ENCODE measurements around the gene RANBP1.

Gene RANBP1

DNA sequence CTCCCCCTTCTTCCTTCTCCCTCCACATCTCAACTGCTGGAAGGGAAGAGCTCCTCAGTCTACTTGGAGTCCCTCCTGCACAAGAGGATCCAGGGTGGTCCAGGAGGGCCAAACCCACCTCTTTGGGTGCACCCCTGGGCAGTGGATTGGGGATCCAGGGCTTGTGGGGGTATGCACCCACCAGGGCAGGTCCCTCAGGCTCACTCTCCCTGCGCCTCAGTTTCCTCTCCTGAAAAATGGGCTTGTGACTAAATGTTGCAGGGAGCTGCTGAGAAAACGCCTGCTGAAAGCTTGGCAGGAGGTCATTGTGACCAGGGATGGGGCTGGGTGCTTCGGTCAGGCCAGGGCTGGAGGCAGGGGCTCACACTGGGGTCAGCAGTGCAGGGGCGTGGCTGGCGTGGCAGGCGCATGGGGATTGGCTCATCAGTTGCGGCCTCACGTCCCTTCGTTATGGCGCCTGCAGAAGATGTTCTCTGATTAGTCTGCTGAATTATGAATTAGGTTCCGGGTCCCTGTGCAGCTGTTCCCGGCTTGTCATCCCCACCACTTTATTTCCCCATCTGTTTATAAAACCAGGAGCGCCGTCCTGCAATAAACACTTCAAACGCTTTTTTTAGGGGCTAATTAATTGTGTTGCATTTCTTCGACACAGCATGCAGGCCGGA, 60.6 kb downstream of the RANBP1 start:
- no peak for DNase-seq

All from NK-92 treated with Interleukin-12 subunit alpha and Interleukin-12 subunit beta, amount 100 ng/mL, for 24 hours (cell line).